ENCODE measurements around the gene NTN1. TPM values are rescaled to one million over a fixed set of nuclear protein-coding genes. Genes with fewer than 3 reads are reported as not detected.

NTN1 gene
- total RNA-seq, 1 experiment from 2014 or later, result 4.2 TPM

DNA sequence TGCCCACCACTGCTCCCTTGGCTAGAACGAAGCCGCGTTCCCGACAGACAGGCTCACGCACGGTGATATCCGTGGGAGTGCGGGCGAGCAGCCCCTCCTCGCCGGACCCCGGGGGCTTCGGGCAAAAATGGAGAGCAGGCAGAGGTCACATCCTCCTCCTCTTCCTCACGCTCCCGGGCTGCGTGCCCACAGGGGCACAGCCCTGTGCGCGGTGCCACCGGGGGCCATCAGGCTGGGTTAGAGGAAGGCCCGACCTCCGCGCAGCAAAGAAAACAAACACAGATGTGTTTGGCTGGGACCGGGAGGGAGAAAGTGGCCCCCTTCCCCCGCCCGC lies 519 bp upstream of the NTN1 start:
- Histone ChIP-seq H3K27ac (ENCODE audit: low read depth, low read length) (peak overlapping the region; percentile 22; the same call in 1 of the 2 replicates), H3K36me3 (ENCODE audit: control insufficient read depth in 1 of 2, insufficient read depth in 2 of 2, low read length in 2 of 2) (no peaks in the 10 kb centered on the region), H4K20me1 (ENCODE audit: insufficient read depth) (no peaks in the 10 kb centered on the region), H3K9me3 (ENCODE audit: control insufficient read depth in 1 of 2, insufficient read depth in 1 of 2, low read depth in 1 of 2, low read length in 2 of 2) (no peaks in the 10 kb centered on the region), H3K9ac (ENCODE audit: low read length) (peak overlapping the region; percentile 46; the same call in 1 of the 2 replicates), H3K4me1 (ENCODE audit: control insufficient read depth in 1 of 2, insufficient read depth in 2 of 2, low read length in 2 of 2) (peaks cover 12 to 26% of the 10 kb centered on the region in 2 experiments; a peak in 3 of 4 replicates), H2AFZ (ENCODE audit: low read depth, low read length, poor library complexity, severe bottlenecking) (peak overlapping the region; percentile 82), H3K4me3 (replicated peaks in 1 of 2; ENCODE audit: low read depth in 1 of 2, low read length in 2 of 2) (peak overlapping the region; percentile 47 to 60), H3K79me2 (ENCODE audit: insufficient read depth, low read length) (no peaks in the 10 kb centered on the region), H3K9me2 (ENCODE audit: insufficient read depth) (no peaks in the 10 kb centered on the region), H3K27me3 (ENCODE audit: insufficient read depth, low read length) (peaks cover 3% of the 10 kb centered on the region; the same call in 1 of the 2 replicates), H3K4me2 (ENCODE audit: low read length) (peak overlapping the region; percentile 91)
- BruUV-seq (replicated peaks), result no TSS peak
- ChIA-PET POLR2A (no interaction called here), RAD21 (ENCODE audit: low non-redundant PET in 1 of 2, low total read pairs in 2 of 2, uncharacterized antibody in 2 of 2, unreplicated experiment in 2 of 2) (no interaction called here), CTCF (no interaction called here)
- TF ChIP-seq SIN3A (IDR thresholded peaks at IDR 0.05; ENCODE audit: low read depth) (no peak), ZFX (IDR thresholded peaks at IDR 0.05) (no peak)
- TF ChIP-seq, protein P1, sequence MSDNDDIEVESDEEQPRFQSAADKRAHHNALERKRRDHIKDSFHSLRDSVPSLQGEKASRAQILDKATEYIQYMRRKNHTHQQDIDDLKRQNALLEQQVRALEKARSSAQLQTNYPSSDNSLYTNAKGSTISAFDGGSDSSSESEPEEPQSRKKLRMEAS (IDR thresholded peaks at IDR 0.05), result no peak
- intact Hi-C loops (cut with micrococcal nuclease), result no loop called here
- ATAC-seq (no peak; the same call in none of the 2 replicates), DNase-seq (ENCODE audit: low read depth, low spot score) (no peak)

DNA sequence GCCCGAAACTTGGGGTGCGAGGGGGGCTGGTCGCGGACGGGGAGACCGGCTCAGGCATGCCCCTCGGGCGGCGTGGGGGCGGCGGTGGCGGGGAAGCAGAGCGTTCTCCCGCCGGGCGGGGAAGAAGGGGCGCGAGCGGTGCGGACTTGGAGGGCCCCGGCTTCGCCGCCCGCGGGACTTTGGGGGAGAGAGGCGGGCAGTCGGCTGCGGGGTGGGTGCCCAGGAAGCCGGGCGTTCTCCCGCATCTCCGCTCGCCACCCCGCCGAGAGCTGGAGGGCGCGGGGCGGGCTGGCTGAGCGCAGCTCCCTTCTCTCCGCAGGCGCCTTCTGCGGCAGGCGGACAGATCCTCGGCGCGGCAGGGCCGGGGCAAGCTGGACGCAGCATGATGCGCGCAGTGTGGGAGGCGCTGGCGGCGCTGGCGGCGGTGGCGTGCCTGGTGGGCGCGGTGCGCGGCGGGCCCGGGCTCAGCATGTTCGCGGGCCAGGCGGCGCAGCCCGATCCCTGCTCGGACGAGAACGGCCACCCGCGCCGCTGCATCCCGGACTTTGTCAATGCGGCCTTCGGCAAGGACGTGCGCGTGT lies 772 bp downstream of the NTN1 start:
- no peak for DNase-seq (ENCODE audit: low read depth, low spot score)
- Histone ChIP-seq H3K27me3 (ENCODE audit: insufficient read depth, low read length) (0 out of 2 replicates have a peak, but pooled peaks cover 3% of the 10 kb centered on the region), H2AFZ (ENCODE audit: low read depth, low read length, poor library complexity, severe bottlenecking) (no peak overlapping the region), H3K4me3 (replicated peaks in 1 of 2; ENCODE audit: low read depth in 1 of 2, low read length in 2 of 2) (peak overlapping the region; percentile 37 to 60), H3K36me3 (ENCODE audit: control insufficient read depth in 1 of 2, insufficient read depth in 2 of 2, low read length in 2 of 2) (no peaks in the 10 kb centered on the region), H4K20me1 (ENCODE audit: insufficient read depth) (no peaks in the 10 kb centered on the region), H3K4me1 (ENCODE audit: control insufficient read depth in 1 of 2, insufficient read depth in 2 of 2, low read length in 2 of 2) (peaks cover 9 to 19% of the 10 kb centered on the region in 2 experiments; a peak in 3 of 4 replicates), H3K79me2 (ENCODE audit: insufficient read depth, low read length) (no peaks in the 10 kb centered on the region), H3K4me2 (ENCODE audit: low read length) (peak overlapping the region; percentile 91), H3K27ac (ENCODE audit: low read depth, low read length) (no peak overlapping the region; the same call in 1 of the 2 replicates), H3K9me3 (ENCODE audit: control insufficient read depth in 1 of 2, insufficient read depth in 1 of 2, low read depth in 1 of 2, low read length in 2 of 2) (no peaks in the 10 kb centered on the region), H3K9ac (ENCODE audit: low read length) (no peak overlapping the region), H3K9me2 (ENCODE audit: insufficient read depth) (no peaks in the 10 kb centered on the region)
- RAD21 ChIA-PET (ENCODE audit: low non-redundant PET in 1 of 2, low total read pairs in 2 of 2, uncharacterized antibody in 2 of 2, unreplicated experiment in 2 of 2), result no interaction called here
- POLR2A ChIA-PET, result no interaction called here
- BruUV-seq (replicated peaks), result no TSS peak
- intact Hi-C loops (cut with micrococcal nuclease), result no loop called here
- TF ChIP-seq, protein P2, sequence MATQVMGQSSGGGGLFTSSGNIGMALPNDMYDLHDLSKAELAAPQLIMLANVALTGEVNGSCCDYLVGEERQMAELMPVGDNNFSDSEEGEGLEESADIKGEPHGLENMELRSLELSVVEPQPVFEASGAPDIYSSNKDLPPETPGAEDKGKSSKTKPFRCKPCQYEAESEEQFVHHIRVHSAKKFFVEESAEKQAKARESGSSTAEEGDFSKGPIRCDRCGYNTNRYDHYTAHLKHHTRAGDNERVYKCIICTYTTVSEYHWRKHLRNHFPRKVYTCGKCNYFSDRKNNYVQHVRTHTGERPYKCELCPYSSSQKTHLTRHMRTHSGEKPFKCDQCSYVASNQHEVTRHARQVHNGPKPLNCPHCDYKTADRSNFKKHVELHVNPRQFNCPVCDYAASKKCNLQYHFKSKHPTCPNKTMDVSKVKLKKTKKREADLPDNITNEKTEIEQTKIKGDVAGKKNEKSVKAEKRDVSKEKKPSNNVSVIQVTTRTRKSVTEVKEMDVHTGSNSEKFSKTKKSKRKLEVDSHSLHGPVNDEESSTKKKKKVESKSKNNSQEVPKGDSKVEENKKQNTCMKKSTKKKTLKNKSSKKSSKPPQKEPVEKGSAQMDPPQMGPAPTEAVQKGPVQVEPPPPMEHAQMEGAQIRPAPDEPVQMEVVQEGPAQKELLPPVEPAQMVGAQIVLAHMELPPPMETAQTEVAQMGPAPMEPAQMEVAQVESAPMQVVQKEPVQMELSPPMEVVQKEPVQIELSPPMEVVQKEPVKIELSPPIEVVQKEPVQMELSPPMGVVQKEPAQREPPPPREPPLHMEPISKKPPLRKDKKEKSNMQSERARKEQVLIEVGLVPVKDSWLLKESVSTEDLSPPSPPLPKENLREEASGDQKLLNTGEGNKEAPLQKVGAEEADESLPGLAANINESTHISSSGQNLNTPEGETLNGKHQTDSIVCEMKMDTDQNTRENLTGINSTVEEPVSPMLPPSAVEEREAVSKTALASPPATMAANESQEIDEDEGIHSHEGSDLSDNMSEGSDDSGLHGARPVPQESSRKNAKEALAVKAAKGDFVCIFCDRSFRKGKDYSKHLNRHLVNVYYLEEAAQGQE (IDR thresholded peaks at IDR 0.05; ENCODE audit: low read depth), result no peak
- no peak for TF ChIP-seq FOSL1 (IDR thresholded peaks at IDR 0.05; ENCODE audit: low read depth)
- no peak for TF ChIP-seq CBX3 (IDR thresholded peaks at IDR 0.05; ENCODE audit: low read depth)
- no peak for TF ChIP-seq EZH2 (IDR thresholded peaks at IDR 0.05)
- TF ChIP-seq, protein P3, sequence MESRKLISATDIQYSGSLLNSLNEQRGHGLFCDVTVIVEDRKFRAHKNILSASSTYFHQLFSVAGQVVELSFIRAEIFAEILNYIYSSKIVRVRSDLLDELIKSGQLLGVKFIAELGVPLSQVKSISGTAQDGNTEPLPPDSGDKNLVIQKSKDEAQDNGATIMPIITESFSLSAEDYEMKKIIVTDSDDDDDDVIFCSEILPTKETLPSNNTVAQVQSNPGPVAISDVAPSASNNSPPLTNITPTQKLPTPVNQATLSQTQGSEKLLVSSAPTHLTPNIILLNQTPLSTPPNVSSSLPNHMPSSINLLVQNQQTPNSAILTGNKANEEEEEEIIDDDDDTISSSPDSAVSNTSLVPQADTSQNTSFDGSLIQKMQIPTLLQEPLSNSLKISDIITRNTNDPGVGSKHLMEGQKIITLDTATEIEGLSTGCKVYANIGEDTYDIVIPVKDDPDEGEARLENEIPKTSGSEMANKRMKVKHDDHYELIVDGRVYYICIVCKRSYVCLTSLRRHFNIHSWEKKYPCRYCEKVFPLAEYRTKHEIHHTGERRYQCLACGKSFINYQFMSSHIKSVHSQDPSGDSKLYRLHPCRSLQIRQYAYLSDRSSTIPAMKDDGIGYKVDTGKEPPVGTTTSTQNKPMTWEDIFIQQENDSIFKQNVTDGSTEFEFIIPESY (IDR thresholded peaks at IDR 0.05; ENCODE audit: extremely low read depth, insufficient replicate concordance, low read length), result no peak
- no peak for TF ChIP-seq EGR1 (IDR thresholded peaks at IDR 0.05; ENCODE audit: low read depth)
- no peak for TF ChIP-seq ELF1 (IDR thresholded peaks at IDR 0.05; ENCODE audit: borderline replicate concordance, low read depth)
- TF ChIP-seq ZFX (IDR thresholded peaks at IDR 0.05), result no peak
- CTCF ChIA-PET, result no interaction called here
- ATAC-seq, result no peak

All from HCT116 (cell line).